BE2C (cell line): Measurements from ENCODE around the gene CATSPERZ. TPM values are rescaled to one million over a fixed set of nuclear protein-coding genes. Genes with fewer than 3 reads are reported as not detected.
A peak's percentile ranks its signal among the peaks of the same experiment; 100 is the strongest.

Source experiments
- DNase-seq: peaks from one replicate; pipeline ENCODE4 v3.0.0-alpha.2; 2020
- H3K27me3 ChIP-seq: fragments of 250-450 bp; sonication (Bioruptor Pico); 2 replicates; pipeline ENCODE4 v1.5.1; 2020; ENCODE audit warnings: mild to moderate bottlenecking
- H3K36me3 ChIP-seq: fragments of 250-450 bp; sonication (Bioruptor Pico); 2 replicates; pipeline ENCODE4 v1.5.1; 2020; ENCODE audit warnings: mild to moderate bottlenecking
- H3K4me1 ChIP-seq: fragments of 250-450 bp; sonication (Bioruptor Pico); 2 replicates; pipeline ENCODE4 v1.5.1; 2020
- H3K4me3 ChIP-seq: 2 replicates; pipeline ENCODE4 v1.5.1; 2011; ENCODE audit warnings: low read depth, low read length
- H3K9me3 ChIP-seq: fragments of 250-450 bp; sonication (Bioruptor Pico); 2 replicates; pipeline ENCODE4 v1.5.1; 2020
- CTCF ChIP-seq: IDR thresholded peaks from 2 replicates; pipeline ENCODE4 v1.5.1; 2012; ENCODE audit warnings: mild to moderate bottlenecking, low read depth, low read length
- polyA plus RNA-seq: library from polyadenylated mRNA; unstranded; fragments of >200 nt; gene quantifications from one replicate; pipeline ENCODE4 v1.2.1, GENCODE V29; 2012; ENCODE audit warnings: low read depth, missing spikeins; ENCODE audit not compliant: insufficient read length, insufficient read depth

CATSPERZ gene
- polyA plus RNA-seq: not detected

- Histone ChIP-seq H3K27me3 (peaks cover 41% of the 10 kb centered on the region), H3K36me3 (no peaks in the 10 kb centered on the region), H3K9me3 (no peaks in the 10 kb centered on the region), H3K4me3 (peak within 1 kb of the TSS; percentile 34), H3K4me1 (no peaks in the 10 kb centered on the region)
- TF ChIP-seq CTCF: no peak
- no peak for DNase-seq
Measured at GRCh38 chr11:64299847-64300648, at the start of gene CATSPERZ. Gene CATSPERZ, plus strand, starts transcription at chr11:64300358. Its CDS starts 53 bp downstream, at chr11:64300411.

- TF ChIP-seq CTCF: no peak
- H3K4me1 ChIP-seq: no peaks in the 10 kb centered on the region; the same call in 1 of the 2 replicates
- no peak for DNase-seq
Measured at GRCh38 chr11:64250415-64251015, 49.6 kb upstream of the CATSPERZ start.

GRCh38 chr11:64251016-64251752, 49.0 kb upstream of the CATSPERZ start, which contains the start of gene PLCB3:
Gene PLCB3, plus strand, starts transcription at chr11:64251530. Its CDS starts 120 bp downstream, at chr11:64251650.
- Histone ChIP-seq H3K4me3 (peak within 1 kb of the TSS; percentile 70), H3K27me3 (no peaks in the 10 kb centered on the region), H3K9me3 (no peaks in the 10 kb centered on the region), H3K36me3 (no peaks in the 10 kb centered on the region), H3K4me1 (no peaks in the 10 kb centered on the region; the same call in 1 of the 2 replicates)
- TF ChIP-seq CTCF: peak; percentile 32; the same call in 1 of the 2 replicates
- DNase-seq: peak; percentile 55

More at GRCh38 chr11:64250415-64251015, 49.6 kb upstream of the CATSPERZ start:
- Histone ChIP-seq H3K36me3 (no peaks in the 10 kb centered on the region), H3K4me3 (peak overlapping the region; percentile 49), H3K27me3 (no peaks in the 10 kb centered on the region), H3K9me3 (no peaks in the 10 kb centered on the region)

- no peak for DNase-seq
- H3K4me3 ChIP-seq: peak overlapping the region; percentile 70
- no peaks in the 10 kb centered on the region for H3K36me3 ChIP-seq
- no peak for TF ChIP-seq CTCF
- no peaks in the 10 kb centered on the region for H3K27me3 ChIP-seq
- H3K9me3 ChIP-seq: no peaks in the 10 kb centered on the region
- no peaks in the 10 kb centered on the region; the same call in 1 of the 2 replicates for H3K4me1 ChIP-seq
Measured at GRCh38 chr11:64251753-64252002, 48.5 kb upstream of the CATSPERZ start.

- H3K27me3 ChIP-seq: no peaks in the 10 kb centered on the region
- H3K9me3 ChIP-seq: no peaks in the 10 kb centered on the region
- peak overlapping the region; percentile 70 for H3K4me3 ChIP-seq
- H3K4me1 ChIP-seq: no peaks in the 10 kb centered on the region; the same call in 1 of the 2 replicates
- TF ChIP-seq CTCF: peak; percentile 20
- H3K36me3 ChIP-seq: no peaks in the 10 kb centered on the region
- no peak for DNase-seq
Measured at GRCh38 chr11:64252003-64252872, 47.9 kb upstream of the CATSPERZ start.
